Retina (tissue), 1 donor: Measurements from ENCODE around the gene IL4.

Experiments used
- DNase-seq: peaks from one replicate; pipeline ENCODE4 v3.0.0-alpha.2; 2016

IL4 gene

DNA sequence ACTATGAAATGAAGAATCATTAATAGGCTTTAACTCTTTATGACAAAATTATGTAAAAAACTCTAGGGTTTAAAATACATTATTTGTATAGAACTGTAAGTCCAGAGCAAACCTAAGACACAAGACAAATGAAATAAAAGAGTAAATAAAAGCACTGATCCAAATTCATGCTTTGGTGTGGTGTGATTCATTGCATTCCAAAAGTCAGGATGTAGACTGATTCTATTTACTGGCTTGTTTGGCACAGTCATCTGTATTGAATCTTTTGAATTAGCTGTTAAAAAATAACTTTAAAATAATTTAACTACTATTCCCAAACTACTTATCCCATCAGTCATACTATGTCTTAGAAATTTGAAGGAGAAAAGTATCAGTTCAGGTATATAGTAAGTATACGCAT, 31.1 kb downstream of the IL4 start:
- no peak for DNase-seq

DNA sequence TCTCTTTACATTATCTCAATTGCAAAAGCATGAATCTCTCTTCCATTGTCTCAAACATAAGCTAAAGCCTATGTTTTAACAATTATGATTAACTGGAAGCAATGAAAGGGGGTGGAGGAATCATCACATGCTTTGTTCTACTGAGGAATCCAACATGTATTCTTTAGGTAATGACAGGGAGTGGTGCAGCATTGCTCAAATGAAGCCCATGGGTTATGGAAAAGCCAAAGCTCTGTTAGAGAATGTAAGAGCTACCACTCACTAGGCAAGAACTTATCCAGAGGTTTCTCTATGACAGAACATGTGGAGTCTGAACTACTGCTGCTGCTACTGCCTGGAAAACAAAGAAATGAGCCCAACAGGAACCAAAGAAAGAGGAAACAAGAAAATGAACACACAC, 34.9 kb downstream of the IL4 start:
- no peak for DNase-seq

DNA sequence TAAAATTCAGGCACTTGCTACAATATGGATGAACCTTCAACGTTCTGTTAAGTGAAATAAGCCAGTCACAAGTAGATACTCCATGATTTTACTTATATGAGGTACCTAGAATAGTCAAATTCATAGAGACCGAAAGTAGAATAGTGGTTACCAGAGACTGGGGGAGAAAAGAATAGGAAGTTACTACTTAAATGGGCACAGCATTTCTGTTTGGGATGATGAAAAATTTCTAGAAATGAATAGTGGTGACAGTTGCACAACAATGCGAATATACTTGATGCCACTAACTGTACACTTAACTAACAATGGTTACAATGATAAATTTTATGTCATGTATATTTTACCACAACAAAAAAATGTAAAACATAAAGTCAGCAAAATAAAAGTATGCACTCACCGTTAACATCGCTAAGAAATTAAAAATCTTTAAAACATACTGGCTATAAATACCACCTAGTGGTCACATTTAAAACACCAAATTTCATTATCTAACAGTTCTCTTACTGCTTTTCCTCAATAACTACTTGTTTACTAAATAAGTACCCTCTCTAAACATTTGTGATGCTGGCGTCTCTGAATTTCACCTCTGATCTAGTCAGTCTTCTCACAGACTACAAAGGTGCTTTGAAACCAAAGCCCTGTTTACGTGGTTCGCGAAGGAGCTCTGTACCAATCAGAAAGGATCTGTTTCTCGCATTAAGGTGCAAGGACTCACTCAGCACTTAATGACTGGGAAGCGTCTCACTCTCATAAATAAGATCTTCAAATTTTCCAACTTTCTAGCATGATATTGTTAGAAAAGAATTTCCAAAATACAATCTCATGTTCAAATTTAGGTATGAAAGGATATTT, 40.9 kb downstream of the IL4 start:
- DNase-seq, result no peak

DNA sequence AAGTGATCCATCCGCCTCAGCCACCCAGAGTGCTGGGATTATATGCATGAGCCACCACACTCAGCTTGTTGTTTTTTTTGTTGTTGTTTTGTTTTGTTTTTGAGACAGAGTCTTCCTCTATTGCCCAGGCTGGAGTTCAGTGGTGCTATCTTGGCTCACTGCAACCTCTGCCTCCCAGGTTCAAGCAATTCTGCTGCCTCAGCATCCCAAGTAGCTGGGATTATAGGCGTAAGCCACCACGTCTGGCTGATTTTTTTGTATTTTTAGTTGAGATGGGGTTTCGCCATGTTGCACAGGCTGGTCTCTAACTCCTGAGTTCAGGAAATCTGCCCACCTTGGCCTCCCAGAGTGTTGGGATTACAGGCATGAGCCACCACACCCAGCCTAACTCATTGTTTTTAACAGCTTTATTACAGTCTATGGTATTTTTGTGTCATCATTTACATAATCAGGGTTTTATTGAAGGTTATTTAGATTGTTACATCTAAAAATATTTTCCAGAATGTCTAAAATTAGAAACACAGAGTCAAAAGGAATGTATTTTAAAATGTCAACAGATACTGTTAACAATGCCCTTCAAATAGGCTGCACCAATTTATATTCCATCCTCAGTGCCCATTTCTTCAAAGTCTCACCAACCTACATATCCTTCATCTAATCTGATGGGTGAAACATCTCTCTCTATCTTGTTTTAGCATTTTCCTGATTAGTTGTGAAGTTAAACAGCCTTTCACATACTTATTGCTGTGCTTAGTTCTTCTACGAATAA, 44.9 kb downstream of the IL4 start:
- no peak for DNase-seq

DNA sequence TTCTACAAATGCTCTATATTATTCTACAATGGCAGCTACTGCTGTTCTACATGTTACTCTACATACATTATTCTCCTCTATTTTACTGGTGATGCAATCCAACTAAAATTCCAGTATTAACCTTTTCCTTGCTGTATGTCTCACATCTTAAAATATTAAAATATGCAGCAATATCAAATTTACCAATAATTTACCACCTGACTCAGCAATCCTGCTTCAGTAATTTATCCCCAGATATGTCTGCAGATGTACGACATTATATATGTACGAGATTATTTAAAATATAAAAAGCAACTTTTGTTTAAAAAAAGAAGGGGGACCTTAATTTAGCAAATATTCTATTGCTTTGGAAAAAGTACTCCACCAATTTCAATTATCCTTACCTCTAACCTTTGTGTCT, 52.0 kb downstream of the IL4 start:
- no peak for DNase-seq

DNA sequence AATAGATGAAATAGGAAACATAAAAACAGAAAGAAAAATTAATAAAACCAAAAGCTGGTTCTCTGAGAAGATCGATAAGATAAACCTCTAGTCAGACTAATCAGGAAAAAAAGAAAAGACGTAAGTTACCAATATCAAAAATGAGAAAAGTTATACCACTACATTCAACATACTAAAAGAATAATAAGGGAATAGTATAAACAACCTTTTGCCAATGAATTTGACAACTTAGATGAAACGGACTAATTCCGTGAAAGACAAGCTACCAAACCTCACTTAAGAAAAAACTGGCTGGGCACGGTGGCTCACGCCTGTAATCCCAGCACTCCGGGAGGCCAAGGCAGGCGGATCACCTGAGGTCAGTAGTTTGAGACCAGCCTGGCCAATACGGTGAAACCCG, 56.1 kb downstream of the IL4 start:
- DNase-seq, result no peak
